ENCODE data around the gene FBXL4. TPM values are rescaled to one million over a fixed set of nuclear protein-coding genes. Genes with fewer than 3 reads are reported as not detected.
A peak's percentile ranks its signal among the peaks of the same experiment; 100 is the strongest.

The FBXL4 gene
- total and polyA plus RNA-seq, 2 of the 8 experiments (the other 6 are each of a cell fraction or from before 2014, with no cell fraction given): 6.9 to 13.8 TPM

DNA sequence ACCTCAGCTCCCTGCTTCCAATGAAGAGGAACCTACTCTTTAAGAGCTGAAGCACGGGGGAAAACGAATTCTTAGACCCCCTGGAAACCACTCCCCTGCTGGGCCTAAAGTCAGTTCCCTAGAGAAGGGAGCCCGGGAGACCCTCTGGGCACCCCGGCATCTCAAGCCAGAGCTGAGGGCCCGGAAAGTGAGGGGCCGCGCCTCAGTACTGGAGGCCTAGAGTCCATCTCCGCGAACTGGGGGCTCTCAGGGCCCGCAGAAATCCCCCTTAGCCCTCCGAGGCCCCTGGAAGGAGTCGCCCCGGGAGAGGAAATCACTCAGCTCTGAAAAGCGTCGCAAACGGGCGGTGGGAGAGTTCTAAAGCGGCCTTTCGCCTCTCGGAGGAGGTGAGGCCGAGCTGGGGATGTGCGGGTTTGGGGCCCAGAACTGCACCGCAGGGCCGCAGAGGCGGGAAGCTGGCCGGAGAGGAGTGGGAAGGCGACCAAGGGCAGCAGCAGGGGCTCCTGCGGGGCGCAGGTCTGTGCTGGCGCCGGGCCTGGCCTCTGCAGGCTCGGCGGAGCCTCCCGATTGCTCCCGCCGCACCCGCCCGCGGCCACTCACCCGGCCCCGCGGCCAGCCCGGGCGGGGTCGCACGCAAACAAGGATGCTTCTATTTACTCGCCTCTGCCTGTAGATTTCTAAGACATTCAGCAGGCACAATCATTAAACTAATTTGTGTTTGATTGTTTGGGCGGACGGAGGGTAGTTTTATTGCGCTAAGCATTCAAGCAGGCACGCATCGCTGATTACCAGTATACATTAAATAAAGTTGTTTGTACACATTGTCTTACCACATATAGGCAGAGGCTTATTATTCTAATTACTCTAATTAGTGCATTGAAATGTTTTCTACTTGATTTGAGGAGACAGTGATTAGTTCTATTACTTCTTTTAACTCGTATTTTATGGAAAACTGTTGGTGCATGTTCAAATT lies 104.2 kb downstream of the FBXL4 start:
- Histone ChIP-seq H2BK120ac (replicated peaks; ENCODE audit: low read depth, low read length) (no peak overlapping the region), H2BK20ac (ENCODE audit: low read length) (no peak overlapping the region), H3K79me1 (ENCODE audit: low read depth, low read length) (no peaks in the 10 kb centered on the region), H2BK5ac (ENCODE audit: low read depth, low read length) (no peak overlapping the region), H3K23ac (ENCODE audit: insufficient read length) (no peak overlapping the region), H3K27me3 (replicated peaks in 1 of 4; ENCODE audit: control insufficient read depth in 3 of 4, extremely low read depth in 1 of 4, insufficient read depth in 3 of 4, low read length in 3 of 4) (peaks cover 54 to 88% (median 75%) of the 10 kb centered on the region in 4 experiments), H3K4me1 (replicated peaks in 1 of 4; ENCODE audit: control insufficient read depth in 3 of 4, insufficient read depth in 4 of 4, low read length in 3 of 4) (peaks cover 2 to 7% (median 5%) of the 10 kb centered on the region in 4 experiments), H2AK5ac (ENCODE audit: low read depth, low read length) (no peak overlapping the region), H3K36me3 (ENCODE audit: control insufficient read depth in 2 of 4, insufficient read depth in 4 of 4, low read length in 3 of 4) (no peaks in the 10 kb centered on the region; a peak in 1 of 8 replicates), H4K5ac (ENCODE audit: insufficient read length, low read depth, low read length) (no peak overlapping the region), H3K79me2 (ENCODE audit: control insufficient read depth in 1 of 2, insufficient read depth in 2 of 2, low read length in 2 of 2) (no peaks in the 10 kb centered on the region), H3K14ac (ENCODE audit: insufficient read length) (no peak overlapping the region), H3K23me2 (ENCODE audit: low read depth, low read length) (no peaks in the 10 kb centered on the region; the same call in 1 of the 2 replicates), H3K56ac (replicated peaks; ENCODE audit: insufficient read length, low read depth, low read length) (no peak overlapping the region), H4K8ac (ENCODE audit: extremely low read depth, insufficient read depth, low read length) (no peak overlapping the region; the same call in 1 of the 2 replicates), H4K20me1 (replicated peaks in 1 of 2; ENCODE audit: control insufficient read depth in 1 of 2, insufficient read depth in 2 of 2, low read length in 2 of 2) (peaks cover 2 to 4% of the 10 kb centered on the region in 2 experiments), H3K27ac (ENCODE audit: low read depth, low read length) (no peak overlapping the region), H3K9me3 (ENCODE audit: insufficient read depth in 2 of 2, low read depth in 1 of 2, low read length in 1 of 2) (no peaks in the 10 kb centered on the region), H3K18ac (ENCODE audit: extremely low read depth, low read length) (no peak overlapping the region), H2BK12ac (ENCODE audit: low read depth, low read length) (no peak overlapping the region), H2AFZ (ENCODE audit: low read length) (no peak overlapping the region), H3K4ac (replicated peaks; ENCODE audit: insufficient read length, low read depth, low read length) (no peak overlapping the region), H2BK15ac (ENCODE audit: low read length) (no peak overlapping the region), H3K4me3 (ENCODE audit: extremely low read depth in 1 of 4, insufficient read depth in 2 of 4, low read depth in 3 of 4, low read length in 4 of 4) (peak overlapping the region; percentile 11 to 63 (median 18); a peak in 5 of 8 replicates), H3K9ac (replicated peaks in 1 of 4; ENCODE audit: extremely low read depth in 1 of 4, low read depth in 3 of 4, low read length in 3 of 4) (peak overlapping the region in 1 of 4 experiments; percentile 37; a peak in 1 of 7 replicates), H4K91ac (replicated peaks; ENCODE audit: insufficient read length, low read length) (no peak overlapping the region), H3K4me2 (ENCODE audit: insufficient read depth in 1 of 2, low read depth in 2 of 2, low read length in 2 of 2) (peak overlapping the region; percentile 38 to 80)
- ChIA-PET CTCF (ENCODE audit: partially characterized antibody) (interaction anchor here (0.6 to 8.5 kb wide), 7 partner anchors 10 to 1346 kb away, joined by 3 to 79 read pairs (median 3); partner anchors contain the start of gene POU3F2), POLR2A (ENCODE audit: partially characterized antibody) (interaction anchor here (1.5 to 2.1 kb wide), 3 partner anchors 10 to 14 kb away, joined by 6 to 12 read pairs (median 11); partner anchors contain the start of gene POU3F2)
- 3% methylated on average over 41 of the region's 53 CpGs; no CpG with 5 or more reads in 1 of the 2 experiments for WGBS, 2 experiments (ENCODE audit: extremely low coverage in 1 of 2, insufficient coverage in 1 of 2, insufficient read length in 1 of 2, insufficient replicate concordance in 2 of 2, low coverage in 1 of 2, low lambda C conversion rate in 2 of 2, missing lambda C conversion rate in 1 of 2)
- peak in 1 of 2 experiments; percentile 72 for DNase-seq (ENCODE audit: low read depth in 1 of 2, low spot score in 2 of 2)
- no peak for FAIRE-seq
- no peak for TF ChIP-seq NRF1 (IDR thresholded peaks at IDR 0.05; ENCODE audit: low read depth, low read length)
- TF ChIP-seq BRCA1 (IDR thresholded peaks at IDR 0.05; ENCODE audit: low read depth, low read length): no peak
- TF ChIP-seq KDM5A (IDR thresholded peaks at IDR 0.05; ENCODE audit: low read length): no peak
- no peak for TF ChIP-seq CHD2 (IDR thresholded peaks at IDR 0.05; ENCODE audit: low read length)
- TF ChIP-seq HDAC6 (IDR thresholded peaks at IDR 0.05; ENCODE audit: low read depth, low read length): no peak
- no peak for TF ChIP-seq JUND (IDR thresholded peaks at IDR 0.05; ENCODE audit: low read length)
- no peak for TF ChIP-seq SP1 (IDR thresholded peaks at IDR 0.05; ENCODE audit: low read depth, low read length)
- TF ChIP-seq GTF2F1 (IDR thresholded peaks at IDR 0.05; ENCODE audit: borderline replicate concordance, low read depth, low read length): no peak
- TF ChIP-seq SP4 (IDR thresholded peaks at IDR 0.05; ENCODE audit: low read length): no peak
- TF ChIP-seq SIN3A (conservative IDR thresholded peaks at IDR 0.05 in 1 of 2, IDR thresholded peaks at IDR 0.05 in 1 of 2; ENCODE audit: low read depth in 1 of 2, low read length in 2 of 2): no peak
- no peak for TF ChIP-seq KDM1A (IDR thresholded peaks at IDR 0.05; ENCODE audit: borderline replicate concordance, low read length)
- TF ChIP-seq POLR2AphosphoS5 (IDR thresholded peaks at IDR 0.05; ENCODE audit: low read depth, low read length): no peak

All from H1 (cell line).